Colonic mucosa (tissue), 4 donors: ENCODE results near the gene NFIA. TPM values are rescaled to one million over a fixed set of nuclear protein-coding genes. Genes with fewer than 3 reads are reported as not detected.

Experiments
- DNase-seq: peaks from one replicate; pipeline ENCODE4 v3.0.0-alpha.2; 2020
- H3K27ac ChIP-seq: fragments of 200-600 bp; one replicate; pipeline ENCODE4 v1.8.0; 2021
- H3K27me3 ChIP-seq: fragments of 200-600 bp; one replicate; pipeline ENCODE4 v1.8.0; 2021
- H3K36me3 ChIP-seq: fragments of 200-600 bp; one replicate; pipeline ENCODE4 v1.8.0; 2021
- H3K4me1 ChIP-seq: fragments of 200-600 bp; one replicate; pipeline ENCODE4 v1.8.0; 2021; ENCODE audit warnings: mild to moderate bottlenecking
- H3K4me3 ChIP-seq: fragments of 200-600 bp; one replicate; pipeline ENCODE4 v1.8.0; 2021
- H3K9ac ChIP-seq, 2 donors: one replicate each; pipeline ENCODE4 v1.7.0; 2013; ENCODE audit warnings: control low read depth in 2 of 2, low read depth in 2 of 2, low read length in 2 of 2
- H3K9me3 ChIP-seq: fragments of 200-600 bp; one replicate; pipeline ENCODE4 v1.8.0; 2021
- intact Hi-C: fragments of 100-400 bp; cut with DNase I; formaldehyde crosslinking; loops from one replicate; pipeline ENCODE4 v1.14.1; 2022
- total RNA-seq, 2 donors: library from RNA; stranded (reverse); fragmentation: NEBNext Ultra II Directional in 1 of 2; extraction: Animal tissue kit (Norgen Biotek cat#: 25700) in 1 of 2; gene quantifications; one replicate each; pipeline ENCODE4 v1.2.1, GENCODE V29; 2021
- TF ChIP-seq, protein P1 (sequence below): fragments of 200-600 bp; IDR thresholded peaks from one replicate; pipeline ENCODE4 v1.8.0; 2022; ENCODE audit warnings: antibody characterized with exemption, mild to moderate bottlenecking
- donor health status: healthy.
- donor health status: DM: no; HTN: no; CAD: no.
- donor health status: DM: no; HTN: no; CAD: no.

NFIA gene
- total RNA-seq, 2 donors from 2014 or later = 36.0 to 44.2 TPM

DNA sequence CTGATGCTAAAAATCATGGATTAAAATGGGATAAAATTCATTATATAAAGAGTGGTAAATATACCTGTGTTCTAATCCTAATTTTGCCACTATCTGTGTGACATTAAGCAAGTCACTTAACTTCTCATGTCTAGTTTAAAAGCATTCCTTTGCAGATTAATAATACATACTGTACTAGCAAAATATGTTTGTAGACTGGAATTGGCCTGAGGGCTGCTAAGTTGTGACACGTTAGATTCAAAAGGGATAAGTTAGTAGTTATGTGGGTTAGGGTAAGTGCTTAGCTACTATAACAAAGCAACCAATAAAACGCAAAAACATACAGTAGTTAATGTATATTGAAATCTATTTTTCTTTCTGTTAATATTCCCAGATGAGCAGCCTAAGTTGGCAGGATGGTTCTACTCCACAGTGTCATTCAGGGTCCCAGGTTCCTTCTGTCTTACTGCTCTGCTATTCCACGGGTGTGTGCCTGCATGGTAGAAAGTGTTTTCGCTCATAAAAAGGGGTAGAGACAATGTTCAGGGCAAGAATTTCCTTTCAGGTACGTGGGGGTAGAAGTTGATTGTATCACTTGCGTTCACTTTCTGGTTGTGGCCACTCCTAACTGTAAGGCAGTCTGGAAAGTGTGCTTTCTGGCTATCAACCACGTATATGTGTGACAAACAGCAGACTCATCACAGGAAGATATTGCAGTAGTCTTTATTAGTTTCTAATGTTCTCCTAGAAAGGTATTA, 239.8 kb downstream of the NFIA start:
- TF ChIP-seq, protein P1, sequence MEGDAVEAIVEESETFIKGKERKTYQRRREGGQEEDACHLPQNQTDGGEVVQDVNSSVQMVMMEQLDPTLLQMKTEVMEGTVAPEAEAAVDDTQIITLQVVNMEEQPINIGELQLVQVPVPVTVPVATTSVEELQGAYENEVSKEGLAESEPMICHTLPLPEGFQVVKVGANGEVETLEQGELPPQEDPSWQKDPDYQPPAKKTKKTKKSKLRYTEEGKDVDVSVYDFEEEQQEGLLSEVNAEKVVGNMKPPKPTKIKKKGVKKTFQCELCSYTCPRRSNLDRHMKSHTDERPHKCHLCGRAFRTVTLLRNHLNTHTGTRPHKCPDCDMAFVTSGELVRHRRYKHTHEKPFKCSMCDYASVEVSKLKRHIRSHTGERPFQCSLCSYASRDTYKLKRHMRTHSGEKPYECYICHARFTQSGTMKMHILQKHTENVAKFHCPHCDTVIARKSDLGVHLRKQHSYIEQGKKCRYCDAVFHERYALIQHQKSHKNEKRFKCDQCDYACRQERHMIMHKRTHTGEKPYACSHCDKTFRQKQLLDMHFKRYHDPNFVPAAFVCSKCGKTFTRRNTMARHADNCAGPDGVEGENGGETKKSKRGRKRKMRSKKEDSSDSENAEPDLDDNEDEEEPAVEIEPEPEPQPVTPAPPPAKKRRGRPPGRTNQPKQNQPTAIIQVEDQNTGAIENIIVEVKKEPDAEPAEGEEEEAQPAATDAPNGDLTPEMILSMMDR = no peak
- Histone ChIP-seq H3K27me3 (no peaks in the 10 kb centered on the region), H3K4me1 (no peaks in the 10 kb centered on the region)

DNA sequence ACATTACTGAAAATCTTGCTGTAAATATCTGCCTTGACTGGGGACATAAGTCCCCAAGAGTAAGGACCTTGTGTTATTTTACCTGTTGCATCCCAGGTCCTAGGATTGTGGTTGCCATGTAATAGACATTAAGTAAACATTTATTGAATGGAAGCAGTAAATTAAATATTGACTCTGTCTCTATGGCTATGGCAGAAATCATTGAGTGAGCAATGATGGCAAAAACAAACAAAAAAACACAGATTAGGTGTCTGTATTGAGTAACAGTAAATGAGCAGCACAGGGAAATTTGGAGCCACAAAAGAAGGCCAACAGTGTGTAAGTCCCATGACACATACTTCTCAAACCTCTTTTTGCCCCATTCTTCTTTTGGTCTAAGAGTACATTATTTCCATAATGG, 240.4 kb downstream of the NFIA start:
- no peaks in the 10 kb centered on the region for H3K36me3 ChIP-seq
- no peak overlapping the region for H3K4me3 ChIP-seq
- H3K4me1 ChIP-seq = no peaks in the 10 kb centered on the region
- TF ChIP-seq, protein P1 = no peak
- DNase-seq = no peak
- H3K9me3 ChIP-seq = no peaks in the 10 kb centered on the region
- H3K27me3 ChIP-seq = no peaks in the 10 kb centered on the region
- intact Hi-C loops = no loop called here
- H3K27ac ChIP-seq = no peak overlapping the region
- H3K9ac ChIP-seq = no peak overlapping the region

More for the DNA sequence above, 239.8 kb downstream of the NFIA start:
- H3K9me3 ChIP-seq = no peaks in the 10 kb centered on the region
- DNase-seq = no peak
- H3K9ac ChIP-seq = no peak overlapping the region
- H3K27ac ChIP-seq = no peak overlapping the region
- no peak overlapping the region for H3K4me3 ChIP-seq
- intact Hi-C loops = no loop called here
- no peaks in the 10 kb centered on the region for H3K36me3 ChIP-seq

DNA sequence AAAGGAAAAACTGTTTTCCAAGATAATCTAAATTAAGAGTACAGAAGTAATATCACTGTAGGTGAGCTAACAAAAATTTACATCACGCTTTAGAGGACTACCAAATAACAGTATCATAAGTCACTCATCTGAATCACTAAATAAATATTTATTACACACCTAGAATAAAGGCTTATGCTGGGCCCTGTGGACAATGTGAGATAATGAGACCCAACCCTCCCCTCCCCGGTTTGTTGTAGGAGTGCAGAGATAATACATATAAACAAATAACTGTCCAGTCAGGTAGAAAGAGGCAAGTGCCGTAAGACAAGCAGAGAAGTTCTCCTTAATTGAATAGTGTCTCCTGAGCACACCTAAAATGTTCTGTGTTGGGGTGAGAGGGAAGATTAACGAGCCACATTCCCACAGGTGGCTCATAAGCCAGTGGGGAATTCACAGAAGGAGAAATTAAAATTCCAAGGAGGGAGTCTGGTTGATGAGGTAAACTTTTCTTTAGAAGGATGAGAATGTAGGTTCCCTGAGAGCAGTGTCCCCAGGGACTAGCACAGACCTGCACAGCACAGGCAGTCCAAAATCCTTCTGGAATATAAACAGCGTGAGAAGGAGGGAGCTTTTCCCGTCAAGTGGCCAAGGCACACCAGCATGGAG, 241.4 kb downstream of the NFIA start:
- TF ChIP-seq, protein P1 = no peak
- intact Hi-C loops = no loop called here
- H3K36me3 ChIP-seq = no peaks in the 10 kb centered on the region
- H3K9ac ChIP-seq = no peak overlapping the region
- no peaks in the 10 kb centered on the region for H3K9me3 ChIP-seq
- H3K4me3 ChIP-seq = no peak overlapping the region
- DNase-seq = no peak
- no peaks in the 10 kb centered on the region for H3K27me3 ChIP-seq
- H3K4me1 ChIP-seq = no peaks in the 10 kb centered on the region
- no peak overlapping the region for H3K27ac ChIP-seq

DNA sequence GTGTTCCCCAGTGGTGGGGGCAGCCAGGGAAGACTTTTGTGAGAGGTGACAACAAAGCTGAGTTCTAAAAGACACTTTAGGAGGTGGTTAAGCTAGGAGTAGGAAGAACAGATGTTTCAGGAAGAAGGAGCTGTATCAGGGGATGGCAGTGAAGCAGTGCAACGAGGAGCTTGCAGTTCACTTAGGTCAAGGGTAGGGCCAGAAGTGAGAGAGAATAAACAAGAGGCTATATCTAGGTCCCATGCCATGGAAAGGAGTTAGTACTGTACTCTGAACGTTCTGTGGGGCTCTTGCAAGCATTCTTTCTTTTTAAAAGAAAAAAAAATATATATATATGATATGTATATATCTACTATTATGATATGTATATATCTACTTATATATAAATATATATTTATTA, 244.4 kb downstream of the NFIA start:
- H3K9me3 ChIP-seq = no peaks in the 10 kb centered on the region
- TF ChIP-seq, protein P1 = no peak
- intact Hi-C loops = no loop called here
- H3K4me3 ChIP-seq = no peak overlapping the region
- no peak for DNase-seq
- no peak overlapping the region for H3K27ac ChIP-seq
- no peaks in the 10 kb centered on the region for H3K27me3 ChIP-seq
- no peaks in the 10 kb centered on the region for H3K36me3 ChIP-seq
- no peaks in the 10 kb centered on the region for H3K4me1 ChIP-seq
- H3K9ac ChIP-seq = no peak overlapping the region

DNA sequence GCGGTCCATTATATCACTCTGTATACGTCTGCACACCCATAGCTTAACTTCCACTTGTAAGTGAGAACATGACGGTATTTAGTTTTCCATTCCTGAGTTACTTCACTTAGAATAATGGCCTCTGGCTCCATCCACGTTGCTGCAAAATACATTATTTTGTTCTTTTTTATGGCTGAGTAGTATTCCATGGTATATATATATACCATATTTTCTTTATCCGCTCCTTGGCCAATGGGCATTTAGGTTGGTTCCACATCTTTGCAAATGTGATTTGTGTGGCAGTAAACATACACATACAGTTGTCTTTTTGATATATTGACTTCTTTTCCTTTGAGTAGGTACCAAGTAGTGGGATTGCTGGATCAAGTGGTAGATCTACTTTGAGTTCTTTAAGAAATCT, 245.1 kb downstream of the NFIA start:
- TF ChIP-seq, protein P1 = no peak
- DNase-seq = no peak
- Histone ChIP-seq H3K27me3 (no peaks in the 10 kb centered on the region), H3K9ac (no peak overlapping the region), H3K27ac (no peak overlapping the region), H3K36me3 (no peaks in the 10 kb centered on the region), H3K9me3 (no peaks in the 10 kb centered on the region), H3K4me3 (no peak overlapping the region), H3K4me1 (no peaks in the 10 kb centered on the region)
- intact Hi-C loops = no loop called here
